ENCODE measurements around the gene CCNE1.

DNA sequence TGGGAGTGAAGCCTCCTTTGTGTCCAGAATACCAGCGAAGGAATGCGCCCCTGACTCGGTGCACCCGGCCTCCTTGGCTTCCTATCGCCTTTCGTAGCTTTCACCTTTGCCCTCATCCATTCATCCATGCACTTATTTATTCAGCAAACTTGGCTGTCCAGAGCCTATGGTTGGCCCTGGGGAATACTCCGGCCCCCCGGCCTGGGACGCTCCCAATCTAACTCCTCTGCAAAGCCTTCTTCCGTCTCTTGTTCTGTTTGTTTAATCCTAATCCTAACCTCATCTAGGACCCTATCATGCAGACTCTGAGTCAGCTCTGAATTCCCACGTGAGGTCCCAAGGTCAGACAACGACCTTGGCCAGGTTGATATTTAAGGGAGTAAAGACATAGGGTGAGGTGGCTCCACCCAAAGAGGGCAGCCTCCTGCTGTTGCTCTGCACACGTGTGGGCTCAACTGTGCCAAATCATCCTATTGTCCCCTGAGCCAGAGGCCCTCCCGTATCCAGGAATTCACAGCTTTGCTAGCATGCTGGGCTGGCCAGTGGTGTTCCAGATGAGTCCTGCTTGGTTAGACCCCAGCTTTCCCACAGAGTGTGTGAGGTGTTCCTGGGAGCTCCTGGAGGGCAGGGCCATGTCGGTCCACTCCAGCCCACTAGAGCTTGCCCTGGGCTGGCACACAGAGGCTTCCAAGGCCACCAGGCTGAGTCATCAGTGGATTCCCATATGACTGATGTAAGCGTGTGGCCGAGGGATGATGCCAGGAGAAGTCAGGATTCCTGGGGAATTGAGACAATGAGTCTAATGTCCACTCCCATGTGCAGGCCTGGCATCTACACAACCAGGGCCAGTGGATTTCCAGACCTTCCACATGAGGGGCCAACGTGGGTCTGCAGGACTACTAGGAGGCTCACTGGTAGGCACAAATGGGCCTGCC, 6.5 kb upstream of the CCNE1 start:
- TF ChIP-seq POLR2AphosphoS5 (IDR thresholded peaks at IDR 0.05; ENCODE audit: borderline replicate concordance, low read depth, low read length) (no peak), EZH2 (IDR thresholded peaks at IDR 0.05) (no peak), FOXP2 (optimal IDR thresholded peaks at IDR 0.05; ENCODE audit: control extremely low read depth, extremely low read length, insufficient read depth) (no peak)

Measured in SK-N-MC (cell line).